Gastroesophageal sphincter (tissue), 3 donors: ENCODE measurements around the gene CPT2.

ENCODE experiments used
- CTCF ChIP-seq, 4 experiments: fragments of 200-600 bp in 2 of 4; fragments of 450-650 bp in 2 of 4; sonication (generic) in 1 of 4; IDR thresholded peaks; one replicate each; pipeline ENCODE4 v1.5.1; 2017 to 2019; ENCODE audit warnings: antibody characterized with exemption in 4 of 4, mild to moderate bottlenecking in 2 of 4, moderate library complexity in 2 of 4
- EP300 ChIP-seq: sonication (generic); formaldehyde crosslinking; IDR thresholded peaks from one replicate; pipeline ENCODE4 v1.6.1; 2017; ENCODE audit warnings: antibody characterized with exemption, mild to moderate bottlenecking
- POLR2A ChIP-seq, 2 donors: fragments of 450-650 bp; IDR thresholded peaks; one replicate each; pipeline ENCODE4 v1.6.1; 2017; ENCODE audit warnings: antibody characterized with exemption in 2 of 2, mild to moderate bottlenecking in 2 of 2, moderate library complexity in 1 of 2
- POLR2AphosphoS5 ChIP-seq: sonication (generic); formaldehyde crosslinking; IDR thresholded peaks from one replicate; pipeline ENCODE4 v1.6.1; 2017; ENCODE audit warnings: antibody characterized with exemption

GRCh38 chr1:53165408-53165961 is 31.1 kb upstream of the CPT2 start:
- TF ChIP-seq POLR2A (IDR thresholded peaks at IDR 0.05) (no peak), CTCF (IDR thresholded peaks at IDR 0.05) (no peak), EP300 (no peak), POLR2AphosphoS5 (no peak)
